HepG2 (cell line): Measurements from ENCODE around the gene CTCF. TPM values are rescaled to one million over a fixed set of nuclear protein-coding genes. Genes with fewer than 3 reads are reported as not detected.

Source experiments
- AGO1 ChIP-seq: fragments of 200-400 bp; formaldehyde crosslinking; IDR thresholded peaks from 2 replicates; pipeline ENCODE4 v1.6.1; 2017; ENCODE audit warnings: mild to moderate bottlenecking, low read depth, low read length, moderate library complexity; ENCODE audit not compliant: poor library complexity, severe bottlenecking
- HHEX ChIP-seq: IDR thresholded peaks from 2 replicates; pipeline ENCODE4 v1.6.1; 2016; ENCODE audit warnings: control low read depth
- IRF2 ChIP-seq: IDR thresholded peaks from 2 replicates; pipeline ENCODE4 v1.6.1; 2018; ENCODE audit warnings: missing genetic modification reagents, missing compliant biosample characterization
- JUND ChIP-seq: sonication (generic); formaldehyde crosslinking; IDR thresholded peaks from 2 replicates; pipeline ENCODE4 v1.8.0; 2022; ENCODE audit warnings: mild to moderate bottlenecking, missing genetic modification reagents
- SRSF4 ChIP-seq: fragments of 200-400 bp; formaldehyde crosslinking; IDR thresholded peaks from one replicate; pipeline ENCODE4 v1.6.1; 2018; ENCODE audit warnings: mild to moderate bottlenecking, low read depth, low read length, moderate library complexity; ENCODE audit not compliant: poor library complexity, severe bottlenecking
- ZFYVE20 ChIP-seq: sonication (generic); formaldehyde crosslinking; IDR thresholded peaks from 2 replicates; pipeline ENCODE4 v1.8.0; 2023; ENCODE audit warnings: low read depth, mild to moderate bottlenecking, moderate library complexity, missing genetic modification reagents, borderline replicate concordance
- ZNF329 ChIP-seq: sonication (generic); formaldehyde crosslinking; IDR thresholded peaks from 2 replicates; pipeline ENCODE4 v1.9.0; 2021; ENCODE audit warnings: low read depth, mild to moderate bottlenecking, missing genetic modification reagents
- ZNF558 ChIP-seq: sonication (generic); formaldehyde crosslinking; IDR thresholded peaks from 2 replicates; pipeline ENCODE4 v1.9.0; 2022; ENCODE audit warnings: mild to moderate bottlenecking, missing genetic modification reagents, borderline replicate concordance
- polyA plus RNA-seq, 8 experiments: library from polyadenylated mRNA; depleted of rRNA in 3 of 8; stranded (reverse) in 7 of 8; unstranded in 1 of 8; fragments of >200 nt; fragmentation: Illumina TruSeq in 4 of 8; extraction: Trizol in 4 of 8; gene quantifications; 2 replicates each; pipeline versions ENCODE4 v1.2.1 to v1.2.3, GENCODE V29; 2011 to 2016; ENCODE audit warnings: low read depth in 4 of 8, missing spikeins in 1 of 8, mixed read lengths in 1 of 8; ENCODE audit not compliant: insufficient read depth in 1 of 8
- total RNA-seq, 5 experiments: library from RNA; depleted of rRNA; stranded (reverse); fragments of >200 nt; fragmentation: Illumina TruSeq; extraction: Trizol; gene quantifications; 2 replicates each; pipeline ENCODE4 v1.2.3, GENCODE V29; 2016; ENCODE audit warnings: low read depth in 1 of 5
- TF ChIP-seq, protein P1 (sequence below): sonication (generic); formaldehyde crosslinking; IDR thresholded peaks from 2 replicates; pipeline ENCODE4 v1.4.0; 2020; ENCODE audit warnings: mild to moderate bottlenecking, missing genetic modification reagents, borderline replicate concordance
- TF ChIP-seq, protein P2 (sequence below): sonication (generic); formaldehyde crosslinking; IDR thresholded peaks from 2 replicates; pipeline ENCODE4 v1.4.0; 2020; ENCODE audit warnings: mild to moderate bottlenecking, missing genetic modification reagents
- TF ChIP-seq, protein P3 (sequence below): sonication (generic); formaldehyde crosslinking; IDR thresholded peaks from 2 replicates; pipeline ENCODE4 v1.4.0; 2020; ENCODE audit warnings: missing genetic modification reagents
- TF ChIP-seq, protein P4 (sequence below): sonication (generic); formaldehyde crosslinking; IDR thresholded peaks from 2 replicates; pipeline ENCODE4 v1.5.0; 2020; ENCODE audit warnings: missing genetic modification reagents, mild to moderate bottlenecking, borderline replicate concordance
- TF ChIP-seq, protein P5 (sequence below): sonication (generic); formaldehyde crosslinking; IDR thresholded peaks from 2 replicates; pipeline ENCODE4 v1.8.1; 2023; ENCODE audit warnings: mild to moderate bottlenecking, moderate library complexity, missing genetic modification reagents

Gene CTCF
- total and polyA plus RNA-seq, 2 of the 13 experiments (the other 11 are each of a cell fraction or from before 2014, with no cell fraction given) = 19.5 to 37.5 TPM

DNA sequence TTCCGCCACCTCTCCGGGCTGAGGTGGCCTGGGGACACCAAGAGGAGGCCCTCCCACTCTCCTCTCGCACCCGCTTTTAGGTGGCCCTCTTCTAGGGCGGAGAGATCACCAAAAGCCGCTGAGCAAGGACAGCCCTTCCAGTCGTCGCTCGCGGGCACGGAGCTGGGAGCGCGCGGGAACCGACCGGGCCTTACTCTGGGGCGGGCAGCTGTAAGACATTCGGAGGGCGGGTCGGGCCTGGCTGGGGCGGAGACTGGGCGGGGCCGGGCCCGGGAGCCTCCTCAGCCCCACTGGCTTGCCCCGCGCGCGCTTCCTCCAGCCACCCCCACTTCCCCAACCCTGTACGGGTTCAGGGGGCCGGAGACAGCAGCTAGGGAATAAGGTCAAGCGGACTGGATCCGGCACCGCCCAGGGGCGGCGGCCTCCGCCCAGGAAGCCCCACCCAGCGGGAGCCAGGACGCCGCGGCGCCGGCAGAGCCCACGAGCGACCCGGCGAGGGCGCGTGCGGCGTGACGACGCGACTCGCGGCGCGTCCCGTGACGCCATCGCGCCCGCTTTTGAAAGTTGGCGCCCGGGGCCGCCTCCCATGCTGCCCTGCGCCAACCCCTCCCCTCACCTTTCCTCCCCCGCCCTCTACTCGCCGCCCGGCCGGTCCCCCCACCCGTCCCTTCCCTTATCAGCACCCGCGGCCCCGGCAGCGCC lies 351 bp upstream of the CTCF start (continued):
- TF ChIP-seq, protein P1, sequence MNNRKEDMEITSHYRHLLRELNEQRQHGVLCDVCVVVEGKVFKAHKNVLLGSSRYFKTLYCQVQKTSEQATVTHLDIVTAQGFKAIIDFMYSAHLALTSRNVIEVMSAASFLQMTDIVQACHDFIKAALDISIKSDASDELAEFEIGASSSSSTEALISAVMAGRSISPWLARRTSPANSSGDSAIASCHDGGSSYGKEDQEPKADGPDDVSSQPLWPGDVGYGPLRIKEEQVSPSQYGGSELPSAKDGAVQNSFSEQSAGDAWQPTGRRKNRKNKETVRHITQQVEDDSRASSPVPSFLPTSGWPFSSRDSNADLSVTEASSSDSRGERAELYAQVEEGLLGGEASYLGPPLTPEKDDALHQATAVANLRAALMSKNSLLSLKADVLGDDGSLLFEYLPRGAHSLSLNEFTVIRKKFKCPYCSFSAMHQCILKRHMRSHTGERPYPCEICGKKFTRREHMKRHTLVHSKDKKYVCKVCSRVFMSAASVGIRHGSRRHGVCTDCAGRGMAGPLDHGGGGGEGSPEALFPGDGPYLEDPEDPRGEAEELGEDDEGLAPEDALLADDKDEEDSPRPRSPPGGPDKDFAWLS (CRISPR knock-in tag) = no peak
- TF ChIP-seq, protein P2, sequence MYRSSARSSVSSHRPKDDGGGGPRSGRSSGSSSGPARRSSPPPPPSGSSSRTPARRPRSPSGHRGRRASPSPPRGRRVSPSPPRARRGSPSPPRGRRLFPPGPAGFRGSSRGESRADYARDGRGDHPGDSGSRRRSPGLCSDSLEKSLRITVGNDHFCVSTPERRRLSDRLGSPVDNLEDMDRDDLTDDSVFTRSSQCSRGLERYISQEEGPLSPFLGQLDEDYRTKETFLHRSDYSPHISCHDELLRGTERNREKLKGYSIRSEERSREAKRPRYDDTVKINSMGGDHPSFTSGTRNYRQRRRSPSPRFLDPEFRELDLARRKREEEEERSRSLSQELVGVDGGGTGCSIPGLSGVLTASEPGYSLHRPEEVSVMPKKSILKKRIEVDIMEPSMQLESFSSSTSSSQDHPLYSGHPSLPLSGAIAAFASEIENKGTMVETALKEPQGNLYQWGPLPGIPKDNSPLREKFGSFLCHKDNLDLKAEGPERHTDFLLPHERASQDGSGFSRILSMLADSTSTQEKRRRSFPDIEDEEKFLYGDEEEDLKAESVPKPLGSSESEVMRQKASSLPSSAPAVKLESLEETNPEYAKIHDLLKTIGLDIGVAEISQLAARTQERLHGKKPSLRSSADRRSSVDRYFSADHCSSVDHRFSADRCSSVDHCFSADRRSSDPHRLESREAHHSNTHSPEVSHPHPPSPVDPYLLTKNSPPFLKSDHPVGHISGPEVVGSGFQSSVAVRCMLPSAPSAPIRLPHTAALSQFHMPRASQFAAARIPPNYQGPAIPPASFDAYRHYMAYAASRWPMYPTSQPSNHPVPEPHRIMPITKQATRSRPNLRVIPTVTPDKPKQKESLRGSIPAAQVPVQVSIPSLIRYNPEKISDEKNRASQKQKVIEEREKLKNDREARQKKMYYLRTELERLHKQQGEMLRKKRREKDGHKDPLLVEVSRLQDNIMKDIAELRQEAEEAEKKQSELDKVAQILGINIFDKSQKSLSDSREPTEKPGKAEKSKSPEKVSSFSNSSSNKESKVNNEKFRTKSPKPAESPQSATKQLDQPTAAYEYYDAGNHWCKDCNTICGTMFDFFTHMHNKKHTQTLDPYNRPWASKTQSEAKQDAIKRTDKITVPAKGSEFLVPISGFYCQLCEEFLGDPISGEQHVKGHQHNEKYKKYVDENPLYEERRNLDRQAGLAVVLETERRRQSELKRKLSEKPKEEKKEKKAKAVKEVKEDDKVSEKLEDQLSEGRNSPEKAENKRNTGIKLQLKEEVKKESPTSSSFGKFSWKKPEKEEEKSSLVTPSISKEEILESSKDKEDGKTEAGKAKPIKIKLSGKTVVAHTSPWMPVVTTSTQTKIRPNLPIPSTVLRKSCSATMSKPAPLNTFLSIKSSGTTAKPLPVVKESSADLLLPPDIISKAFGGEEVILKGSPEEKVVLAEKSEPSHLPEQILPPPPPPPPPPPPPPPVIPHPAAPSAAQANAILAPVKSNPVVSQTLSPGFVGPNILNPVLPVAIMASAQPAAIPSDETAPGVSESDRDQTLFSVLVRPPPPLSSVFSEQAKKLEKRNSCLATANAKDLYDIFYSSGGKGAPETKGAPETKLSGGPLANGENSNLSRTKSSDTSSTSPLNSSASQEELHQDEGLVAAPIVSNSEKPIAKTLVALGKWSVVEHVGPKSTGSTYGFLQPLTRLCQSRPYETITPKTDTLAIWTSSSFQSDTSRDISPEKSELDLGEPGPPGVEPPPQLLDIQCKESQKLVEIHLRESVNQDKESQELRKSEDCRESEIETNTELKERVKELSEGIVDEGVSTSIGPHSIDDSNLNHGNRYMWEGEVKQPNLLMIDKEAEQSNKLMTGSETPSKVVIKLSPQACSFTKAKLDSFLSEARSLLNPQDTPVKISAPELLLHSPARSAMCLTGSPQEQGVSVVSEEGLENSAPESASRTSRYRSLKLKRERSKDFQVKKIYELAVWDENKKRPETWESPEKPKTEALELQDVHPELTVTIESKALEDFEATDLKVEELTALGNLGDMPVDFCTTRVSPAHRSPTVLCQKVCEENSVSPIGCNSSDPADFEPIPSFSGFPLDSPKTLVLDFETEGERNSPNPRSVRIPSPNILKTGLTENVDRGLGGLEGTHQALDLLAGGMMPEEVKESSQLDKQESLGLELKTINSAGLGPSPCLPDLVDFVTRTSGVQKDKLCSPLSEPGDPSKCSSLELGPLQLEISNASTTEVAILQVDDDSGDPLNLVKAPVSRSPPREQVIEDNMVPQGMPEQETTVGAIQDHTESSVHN (CRISPR knock-in tag) = no peak
- TF ChIP-seq HHEX (CRISPR knock-in tag) (no peak), ZNF329 (CRISPR knock-in tag) (peak; percentile 89), JUND (CRISPR knock-in tag) (no peak), AGO1 (peak; percentile 33), SRSF4 (no peak), ZNF558 (no peak; the same call in 1 of the 2 replicates), IRF2 (CRISPR knock-in tag) (0 out of 2 replicates have a peak, but pooled peaks have one; percentile 13), ZFYVE20 (CRISPR knock-in tag) (no peak)
- TF ChIP-seq, protein P3, sequence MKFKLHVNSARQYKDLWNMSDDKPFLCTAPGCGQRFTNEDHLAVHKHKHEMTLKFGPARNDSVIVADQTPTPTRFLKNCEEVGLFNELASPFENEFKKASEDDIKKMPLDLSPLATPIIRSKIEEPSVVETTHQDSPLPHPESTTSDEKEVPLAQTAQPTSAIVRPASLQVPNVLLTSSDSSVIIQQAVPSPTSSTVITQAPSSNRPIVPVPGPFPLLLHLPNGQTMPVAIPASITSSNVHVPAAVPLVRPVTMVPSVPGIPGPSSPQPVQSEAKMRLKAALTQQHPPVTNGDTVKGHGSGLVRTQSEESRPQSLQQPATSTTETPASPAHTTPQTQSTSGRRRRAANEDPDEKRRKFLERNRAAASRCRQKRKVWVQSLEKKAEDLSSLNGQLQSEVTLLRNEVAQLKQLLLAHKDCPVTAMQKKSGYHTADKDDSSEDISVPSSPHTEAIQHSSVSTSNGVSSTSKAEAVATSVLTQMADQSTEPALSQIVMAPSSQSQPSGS (CRISPR knock-in tag) = no peak; the same call in 1 of the 2 replicates
- TF ChIP-seq, protein P4, sequence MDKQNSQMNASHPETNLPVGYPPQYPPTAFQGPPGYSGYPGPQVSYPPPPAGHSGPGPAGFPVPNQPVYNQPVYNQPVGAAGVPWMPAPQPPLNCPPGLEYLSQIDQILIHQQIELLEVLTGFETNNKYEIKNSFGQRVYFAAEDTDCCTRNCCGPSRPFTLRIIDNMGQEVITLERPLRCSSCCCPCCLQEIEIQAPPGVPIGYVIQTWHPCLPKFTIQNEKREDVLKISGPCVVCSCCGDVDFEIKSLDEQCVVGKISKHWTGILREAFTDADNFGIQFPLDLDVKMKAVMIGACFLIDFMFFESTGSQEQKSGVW = no peak
- TF ChIP-seq, protein P5, sequence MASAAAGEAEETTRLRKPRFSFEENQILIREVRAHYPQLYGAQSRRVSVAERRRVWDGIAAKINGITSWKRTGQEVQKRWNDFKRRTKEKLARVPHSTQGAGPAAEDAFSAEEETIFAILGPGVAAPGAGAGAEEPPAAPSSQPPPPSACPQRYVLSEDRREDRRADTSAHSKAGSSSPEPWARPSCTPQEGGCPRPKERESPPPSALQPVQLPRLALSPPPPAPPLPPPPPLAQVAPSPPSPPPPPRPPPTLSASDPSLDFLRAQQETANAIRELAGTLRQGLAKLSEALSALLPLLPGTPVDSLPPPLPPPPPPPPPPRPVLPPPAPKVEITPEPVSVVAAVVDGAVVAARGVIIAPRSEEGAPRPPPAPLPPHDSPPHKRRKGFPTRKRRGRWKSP (CRISPR knock-in tag) = 0 out of 2 replicates have a peak, but pooled peaks have one; percentile 28
